IMR-90 (cell line): ENCODE measurements around the gene TIMM13. TPM values are rescaled to one million over a fixed set of nuclear protein-coding genes. Genes with fewer than 3 reads are reported as not detected.

Experiments used
- ATAC-seq: fragments of 200-7000 bp; cut with Tn5 transposase; 2 replicates; pipeline ENCODE4 v1.9.1; 2020; ENCODE audit warnings: low read depth, mild to moderate bottlenecking, moderate library complexity
- BruUV-seq: library from RNA; stranded (reverse); fragments of 400-500 nt; replicated peaks from 2 replicates; lab custom pipeline; 2021; lab: Mats Ljungman, UMichigan
- CTCF ChIA-PET: fragments of 300-600 bp; formaldehyde crosslinking; extraction: SDS; loops from one replicate; lab custom pipeline; 2021; ENCODE audit warnings: antibody characterized with exemption; lab: Yijun Ruan, JAX
- POLR2A ChIA-PET: fragments of 300-600 bp; sonication (Branson Sonifier 250); formaldehyde crosslinking; loops from one replicate; lab custom pipeline; 2022; ENCODE audit warnings: antibody characterized with exemption; ENCODE audit not compliant: unreplicated experiment; lab: Charles Lee
- DNase-seq: peaks from one replicate; pipeline ENCODE4 v3.0.0; 2013
- H2AFZ ChIP-seq: replicated peaks from 2 replicates; pipeline ENCODE3; 2013; ENCODE audit warnings: low read length, mild to moderate bottlenecking; ENCODE audit not compliant: poor library complexity
- H2AK5ac ChIP-seq: 2 replicates; pipeline ENCODE4 v1.6.1; 2013; ENCODE audit warnings: low read depth, low read length, inconsistent platforms
- H2AK9ac ChIP-seq: replicated peaks from 2 replicates; pipeline ENCODE3; 2013; ENCODE audit warnings: mild to moderate bottlenecking, low read depth, low read length, moderate library complexity; ENCODE audit not compliant: poor library complexity
- H2BK120ac ChIP-seq: 2 replicates; pipeline ENCODE4 v1.6.1; 2013; ENCODE audit warnings: low read depth, low read length, inconsistent platforms
- H2BK15ac ChIP-seq: 3 replicates; pipeline ENCODE4 v1.6.1; 2013; ENCODE audit warnings: low read depth, low read length, inconsistent platforms
- H2BK20ac ChIP-seq: 2 replicates; pipeline ENCODE4 v1.6.1; 2013; ENCODE audit warnings: low read depth, mild to moderate bottlenecking, inconsistent platforms, low read length, moderate library complexity
- H2BK5ac ChIP-seq: 2 replicates; pipeline ENCODE4 v1.6.1; 2013; ENCODE audit warnings: mild to moderate bottlenecking, low read depth, low read length, inconsistent platforms; ENCODE audit not compliant: poor library complexity, severe bottlenecking
- H3K14ac ChIP-seq: replicated peaks from 2 replicates; pipeline ENCODE4 v1.6.1; 2013; ENCODE audit warnings: low read depth, low read length, inconsistent platforms
- H3K18ac ChIP-seq: 2 replicates; pipeline ENCODE4 v1.6.1; 2013; ENCODE audit warnings: low read depth, low read length, control low read depth
- H3K23ac ChIP-seq: 2 replicates; pipeline ENCODE4 v1.6.1; 2013; ENCODE audit warnings: low read depth, low read length, inconsistent platforms
- H3K27ac ChIP-seq: 2 replicates; pipeline ENCODE4 v1.5.1; 2013; ENCODE audit warnings: mild to moderate bottlenecking, control low read depth, low read length; ENCODE audit not compliant: insufficient read depth
- H3K27me3 ChIP-seq: 2 replicates; pipeline ENCODE4 v1.6.1; 2013; ENCODE audit warnings: low read length; ENCODE audit not compliant: control insufficient read depth, insufficient read depth
- H3K36me3 ChIP-seq: 2 replicates; pipeline ENCODE4 v1.6.1; 2013; ENCODE audit warnings: low read length, mixed read lengths; ENCODE audit not compliant: control insufficient read depth, insufficient read depth
- H3K4ac ChIP-seq: 2 replicates; pipeline ENCODE4 v1.6.1; 2013; ENCODE audit warnings: low read depth, low read length, inconsistent platforms
- H3K4me1 ChIP-seq: 2 replicates; pipeline ENCODE4 v1.6.1; 2013; ENCODE audit warnings: low read length, mixed read lengths; ENCODE audit not compliant: control insufficient read depth, insufficient read depth
- H3K4me2 ChIP-seq: 2 replicates; pipeline ENCODE4 v1.6.1; 2013; ENCODE audit warnings: low read depth, mild to moderate bottlenecking, control low read depth, low read length, moderate library complexity
- H3K4me3 ChIP-seq: 2 replicates; pipeline ENCODE4 v1.5.1; 2013; ENCODE audit warnings: low read depth, mild to moderate bottlenecking, control low read depth, low read length, moderate library complexity; ENCODE audit not compliant: insufficient read depth
- H3K56ac ChIP-seq: 2 replicates; pipeline ENCODE4 v1.6.1; 2013; ENCODE audit warnings: low read length, inconsistent platforms; ENCODE audit not compliant: insufficient read depth; ENCODE audit errors: extremely low read depth
- H3K79me1 ChIP-seq, 2 experiments: 2 replicates each; pipeline ENCODE4 v1.6.1; 2013; ENCODE audit warnings: low read length in 2 of 2, inconsistent platforms in 1 of 2, low read depth in 1 of 2
- H3K9ac ChIP-seq: 2 replicates; pipeline ENCODE4 v1.6.1; 2013; ENCODE audit warnings: low read depth, low read length, control low read depth
- H3K9me1 ChIP-seq: 2 replicates; pipeline ENCODE4 v1.6.1; 2013; ENCODE audit warnings: low read length, inconsistent platforms; ENCODE audit not compliant: insufficient read depth
- H3K9me3 ChIP-seq: 2 replicates; pipeline ENCODE4 v1.6.1; 2013; ENCODE audit warnings: low read length; ENCODE audit not compliant: control insufficient read depth, insufficient read depth
- H4K20me1 ChIP-seq: 2 replicates; pipeline ENCODE4 v1.6.1; 2013; ENCODE audit warnings: low read length, inconsistent platforms; ENCODE audit not compliant: insufficient read depth
- H4K5ac ChIP-seq: 2 replicates; pipeline ENCODE4 v1.6.1; 2013; ENCODE audit warnings: mild to moderate bottlenecking, low read depth, low read length, control low read depth
- H4K8ac ChIP-seq, 2 experiments: 2 replicates each; pipeline ENCODE4 v1.6.1; 2013; ENCODE audit warnings: low read depth in 2 of 2, low read length in 2 of 2, control low read depth in 1 of 2, inconsistent platforms in 1 of 2
- H4K91ac ChIP-seq: 2 replicates; pipeline ENCODE4 v1.6.1; 2013; ENCODE audit warnings: low read depth, low read length, inconsistent platforms; ENCODE audit not compliant: insufficient read depth
- FOS ChIP-seq: fragments of 150-350 bp; IDR thresholded peaks from 2 replicates; pipeline ENCODE4 v1.6.1; 2016; ENCODE audit warnings: low read depth, low read length
- MAFK ChIP-seq: IDR thresholded peaks from 2 replicates; pipeline ENCODE4 v1.6.1; 2012; ENCODE audit warnings: low read depth, low read length, improper control_type of control experiment
- POLR2A ChIP-seq: IDR thresholded peaks from 2 replicates; pipeline ENCODE4 v1.6.1; 2012; ENCODE audit warnings: mild to moderate bottlenecking, low read depth, low read length
- WGBS, 2 experiments: methylation state at CpG; one replicate each; pipeline versions ENCODE4 v1.1.5 to v1.1.7; 2013; ENCODE audit warnings: missing lambda C conversion rate in 2 of 2; ENCODE audit not compliant: insufficient read length in 1 of 2; ENCODE audit errors: extremely low coverage in 2 of 2; 5-methylcytosine and 5-hydroxymethylcytosine counted together
- dilution Hi-C: fragments of 300-500 bp; cut with HindIII; formaldehyde crosslinking; loops from one replicate; pipeline ENCODE4 v1.14.3; 2018; ENCODE audit warnings: low sequenced_read_pairs; ENCODE audit not compliant: unreplicated experiment
- in situ Hi-C: fragments of 300-500 bp; cut with MboI; formaldehyde crosslinking; loops from 3 replicates; pipeline ENCODE4 v1.14.3; 2019; ENCODE audit warnings: low sequenced_read_pairs, inconsistent platforms, mixed read lengths
- intact Hi-C: fragments of 100-400 bp; cut with micrococcal nuclease; formaldehyde crosslinking; loops from 2 replicates; pipeline ENCODE4 v1.10.0; 2022
- polyA plus RNA-seq, 3 experiments: library from polyadenylated mRNA; depleted of rRNA; stranded (reverse); fragments of >200 nt; gene quantifications; 2 replicates each; pipeline ENCODE4 v1.2.3, GENCODE V29; 2012; ENCODE audit warnings: low replicate concordance in 1 of 3
- total RNA-seq: library from RNA; depleted of rRNA; stranded (reverse); fragments of >200 nt; gene quantifications from 2 replicates; pipeline ENCODE4 v1.2.3, GENCODE V29; 2012

The TIMM13 gene
- total and polyA plus RNA-seq, 2 of the 4 experiments (the other 2 are of a cell fraction) = 21.0 to 62.3 TPM

GRCh38 chr19:2441096-2441752, 13.8 kb upstream of the TIMM13 start:
- no peak overlapping the region for H3K27ac ChIP-seq
- H3K4me3 ChIP-seq = no peak overlapping the region
- H2AK5ac ChIP-seq = no peak overlapping the region
- 97% methylated on average over 18 of the region's 26 CpGs; no CpG with 5 or more reads in 1 of the 2 experiments for WGBS, 2 experiments
- H3K4me2 ChIP-seq = no peak overlapping the region
- no peaks in the 10 kb centered on the region for H3K27me3 ChIP-seq
- peaks cover 18 to 57% of the 10 kb centered on the region in 2 experiments for H3K79me1 ChIP-seq
- intact Hi-C loops = no loop called here
- no peak overlapping the region for H4K8ac ChIP-seq
- no peak overlapping the region for H3K14ac ChIP-seq
- no peaks in the 10 kb centered on the region for H3K9me3 ChIP-seq
- BruUV-seq = no TSS peak
- no peak overlapping the region for H3K56ac ChIP-seq
- dilution Hi-C loops = no loop called here
- ChIA-PET POLR2A (no interaction called here), CTCF (no interaction called here)
- no peak overlapping the region for H3K18ac ChIP-seq
- H3K4me1 ChIP-seq = no peaks in the 10 kb centered on the region
- no peak overlapping the region for H2BK20ac ChIP-seq
- no peak overlapping the region for H2AK9ac ChIP-seq
- no peak for ATAC-seq
- H4K5ac ChIP-seq = no peak overlapping the region
- no peak overlapping the region for H2BK15ac ChIP-seq
- no peak overlapping the region for H3K4ac ChIP-seq
- in situ Hi-C loops = no loop called here
- no peak overlapping the region for H4K91ac ChIP-seq
- H3K9me1 ChIP-seq = no peaks in the 10 kb centered on the region; the same call in 1 of the 2 replicates
- no peak overlapping the region for H2AFZ ChIP-seq
- H3K9ac ChIP-seq = no peak overlapping the region
- no peak overlapping the region for H2BK120ac ChIP-seq
- no peak overlapping the region for H2BK5ac ChIP-seq
- no peak for DNase-seq
- H3K36me3 ChIP-seq = peaks cover 38% of the 10 kb centered on the region
- TF ChIP-seq MAFK (no peak), FOS (no peak), POLR2A (no peak)
- peaks cover 39% of the 10 kb centered on the region for H4K20me1 ChIP-seq
- H3K23ac ChIP-seq = no peak overlapping the region
